HL-60 (cell line): Measurements from ENCODE around the gene UQCRH.

Experiments used
- DNase-seq, 2 experiments: peaks; one replicate each; pipeline ENCODE4 v3.0.0-alpha.2; 2010 to 2020; ENCODE audit warnings: low read depth in 1 of 2, low spot score in 1 of 2
- H3K27ac ChIP-seq: fragments of 250-450 bp; sonication (Bioruptor Pico); replicated peaks from 2 replicates; pipeline ENCODE4 v1.5.1; 2020; ENCODE audit warnings: mild to moderate bottlenecking, moderate library complexity
- H3K27me3 ChIP-seq: fragments of 250-450 bp; sonication (Bioruptor Pico); 2 replicates; pipeline ENCODE4 v1.5.1; 2021; ENCODE audit warnings: mild to moderate bottlenecking, moderate library complexity; ENCODE audit not compliant: insufficient read depth, poor library complexity, severe bottlenecking
- H3K4me3 ChIP-seq: replicated peaks from 2 replicates; pipeline ENCODE4 v1.5.1; 2011; ENCODE audit warnings: mild to moderate bottlenecking, control low read depth, low read length; ENCODE audit not compliant: insufficient read depth
- GABPA ChIP-seq: IDR thresholded peaks from 2 replicates; pipeline ENCODE4 v1.6.1; 2012; ENCODE audit warnings: low read depth
- POLR2AphosphoS5 ChIP-seq: IDR thresholded peaks from 2 replicates; pipeline ENCODE4 v1.6.1; 2012; ENCODE audit warnings: low read depth
- SPI1 ChIP-seq: IDR thresholded peaks from 2 replicates; pipeline ENCODE4 v1.6.1; 2012; ENCODE audit warnings: low read depth, mild to moderate bottlenecking, borderline replicate concordance
- TF ChIP-seq, protein P1 (sequence below): IDR thresholded peaks from 2 replicates; pipeline ENCODE4 v1.6.1; 2012; ENCODE audit warnings: low read depth; ENCODE audit not compliant: insufficient replicate concordance
- TF ChIP-seq, protein P2 (sequence below): IDR thresholded peaks from one replicate; pipeline ENCODE4 v1.5.1; 2011; ENCODE audit warnings: low read length, control low read depth, inconsistent platforms; ENCODE audit not compliant: insufficient read depth

The UQCRH gene

DNA sequence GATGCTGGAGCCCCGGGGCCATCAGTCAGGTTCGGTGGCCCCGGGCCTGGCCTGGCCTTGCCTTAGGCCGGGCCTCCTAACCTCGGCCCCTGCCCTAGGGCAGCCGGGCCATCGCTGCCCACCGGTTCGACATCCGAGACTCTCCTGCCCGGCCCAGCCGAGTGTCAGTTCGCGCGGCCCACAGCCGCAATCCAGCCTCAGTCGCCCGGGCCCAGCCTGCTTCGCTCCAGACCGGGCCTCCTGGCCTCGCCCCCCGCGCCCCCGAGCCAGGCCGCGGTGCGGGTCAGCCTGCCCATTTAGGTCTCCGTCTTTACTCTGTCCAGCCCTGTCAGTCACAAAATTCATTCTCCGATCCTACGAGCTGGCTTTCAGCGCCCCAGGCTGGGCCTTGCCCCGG lies 859 bp upstream of the UQCRH start:
- peak in 1 of 2 experiments; percentile 13 for DNase-seq
- Histone ChIP-seq H3K27me3 (no peaks in the 10 kb centered on the region), H3K27ac (peak overlapping the region; percentile 98), H3K4me3 (peak overlapping the region; percentile 82)
- TF ChIP-seq SPI1 (no peak), GABPA (no peak), POLR2AphosphoS5 (no peak)
- TF ChIP-seq, protein P1, sequence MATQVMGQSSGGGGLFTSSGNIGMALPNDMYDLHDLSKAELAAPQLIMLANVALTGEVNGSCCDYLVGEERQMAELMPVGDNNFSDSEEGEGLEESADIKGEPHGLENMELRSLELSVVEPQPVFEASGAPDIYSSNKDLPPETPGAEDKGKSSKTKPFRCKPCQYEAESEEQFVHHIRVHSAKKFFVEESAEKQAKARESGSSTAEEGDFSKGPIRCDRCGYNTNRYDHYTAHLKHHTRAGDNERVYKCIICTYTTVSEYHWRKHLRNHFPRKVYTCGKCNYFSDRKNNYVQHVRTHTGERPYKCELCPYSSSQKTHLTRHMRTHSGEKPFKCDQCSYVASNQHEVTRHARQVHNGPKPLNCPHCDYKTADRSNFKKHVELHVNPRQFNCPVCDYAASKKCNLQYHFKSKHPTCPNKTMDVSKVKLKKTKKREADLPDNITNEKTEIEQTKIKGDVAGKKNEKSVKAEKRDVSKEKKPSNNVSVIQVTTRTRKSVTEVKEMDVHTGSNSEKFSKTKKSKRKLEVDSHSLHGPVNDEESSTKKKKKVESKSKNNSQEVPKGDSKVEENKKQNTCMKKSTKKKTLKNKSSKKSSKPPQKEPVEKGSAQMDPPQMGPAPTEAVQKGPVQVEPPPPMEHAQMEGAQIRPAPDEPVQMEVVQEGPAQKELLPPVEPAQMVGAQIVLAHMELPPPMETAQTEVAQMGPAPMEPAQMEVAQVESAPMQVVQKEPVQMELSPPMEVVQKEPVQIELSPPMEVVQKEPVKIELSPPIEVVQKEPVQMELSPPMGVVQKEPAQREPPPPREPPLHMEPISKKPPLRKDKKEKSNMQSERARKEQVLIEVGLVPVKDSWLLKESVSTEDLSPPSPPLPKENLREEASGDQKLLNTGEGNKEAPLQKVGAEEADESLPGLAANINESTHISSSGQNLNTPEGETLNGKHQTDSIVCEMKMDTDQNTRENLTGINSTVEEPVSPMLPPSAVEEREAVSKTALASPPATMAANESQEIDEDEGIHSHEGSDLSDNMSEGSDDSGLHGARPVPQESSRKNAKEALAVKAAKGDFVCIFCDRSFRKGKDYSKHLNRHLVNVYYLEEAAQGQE = no peak
- TF ChIP-seq, protein P2, sequence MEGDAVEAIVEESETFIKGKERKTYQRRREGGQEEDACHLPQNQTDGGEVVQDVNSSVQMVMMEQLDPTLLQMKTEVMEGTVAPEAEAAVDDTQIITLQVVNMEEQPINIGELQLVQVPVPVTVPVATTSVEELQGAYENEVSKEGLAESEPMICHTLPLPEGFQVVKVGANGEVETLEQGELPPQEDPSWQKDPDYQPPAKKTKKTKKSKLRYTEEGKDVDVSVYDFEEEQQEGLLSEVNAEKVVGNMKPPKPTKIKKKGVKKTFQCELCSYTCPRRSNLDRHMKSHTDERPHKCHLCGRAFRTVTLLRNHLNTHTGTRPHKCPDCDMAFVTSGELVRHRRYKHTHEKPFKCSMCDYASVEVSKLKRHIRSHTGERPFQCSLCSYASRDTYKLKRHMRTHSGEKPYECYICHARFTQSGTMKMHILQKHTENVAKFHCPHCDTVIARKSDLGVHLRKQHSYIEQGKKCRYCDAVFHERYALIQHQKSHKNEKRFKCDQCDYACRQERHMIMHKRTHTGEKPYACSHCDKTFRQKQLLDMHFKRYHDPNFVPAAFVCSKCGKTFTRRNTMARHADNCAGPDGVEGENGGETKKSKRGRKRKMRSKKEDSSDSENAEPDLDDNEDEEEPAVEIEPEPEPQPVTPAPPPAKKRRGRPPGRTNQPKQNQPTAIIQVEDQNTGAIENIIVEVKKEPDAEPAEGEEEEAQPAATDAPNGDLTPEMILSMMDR = no peak

GRCh38 chr1:46303872-46304326 lies 401 bp downstream of the UQCRH start:
- Histone ChIP-seq H3K4me3 (peak overlapping the region; percentile 83), H3K27ac (peak overlapping the region; percentile 98), H3K27me3 (no peaks in the 10 kb centered on the region)
- no peak for DNase-seq
- TF ChIP-seq POLR2AphosphoS5 = no peak

GRCh38 chr1:46306159-46306530 lies 2.6 kb downstream of the UQCRH start:
- DNase-seq = no peak
- Histone ChIP-seq H3K4me3 (peak overlapping the region; percentile 83), H3K27me3 (no peaks in the 10 kb centered on the region), H3K27ac (peak overlapping the region; percentile 98)
- TF ChIP-seq POLR2AphosphoS5 (no peak), SPI1 (no peak), GABPA (no peak)
- TF ChIP-seq, protein P1 = no peak
- TF ChIP-seq, protein P2 = no peak

- H3K27me3 ChIP-seq = no peaks in the 10 kb centered on the region
- no peak overlapping the region for H3K4me3 ChIP-seq
- TF ChIP-seq, protein P2 = no peak
- no peak for TF ChIP-seq SPI1
- DNase-seq = peak in 1 of 2 experiments; percentile 65
- H3K27ac ChIP-seq = no peak overlapping the region; the same call in 1 of the 2 replicates
Measured at GRCh38 chr1:46309401-46310159, 6.1 kb downstream of the UQCRH start.
